ENCODE measurements around the gene MB. TPM values are rescaled to one million over a fixed set of nuclear protein-coding genes. Genes with fewer than 3 reads are reported as not detected.

The MB gene
- total RNA-seq, 1 experiment from 2014 or later = 1.5 TPM

- no peak for TF ChIP-seq ATF3 (IDR thresholded peaks at IDR 0.05)
- TF ChIP-seq FOSL1 (IDR thresholded peaks at IDR 0.05; ENCODE audit: low read depth) = no peak
- no peak for TF ChIP-seq MAX (IDR thresholded peaks at IDR 0.05)
- no peak for TF ChIP-seq SIN3A (IDR thresholded peaks at IDR 0.05; ENCODE audit: low read depth)
- TF ChIP-seq TCF7L2 (IDR thresholded peaks at IDR 0.05; ENCODE audit: borderline replicate concordance, extremely low read depth, insufficient read depth, insufficient read length) = no peak
- no peak for TF ChIP-seq EZH2 (IDR thresholded peaks at IDR 0.05)
- no peak for TF ChIP-seq JUND (IDR thresholded peaks at IDR 0.05)
- no peak for TF ChIP-seq CTCF (IDR thresholded peaks at IDR 0.05 in 2 of 3, conservative IDR thresholded peaks at IDR 0.05 in 1 of 3; ENCODE audit: borderline replicate concordance in 1 of 3, insufficient read depth in 1 of 3, low read depth in 2 of 3, low read length in 2 of 3)
Measured at GRCh38 chr22:35611200-35611890, 5.8 kb downstream of the MB start (continued).

- BruUV-seq (replicated peaks) = no TSS peak
- no peak overlapping the region for H3K4me3 ChIP-seq (replicated peaks in 1 of 2; ENCODE audit: low read depth in 1 of 2, low read length in 2 of 2)
- DNase-seq (ENCODE audit: low read depth, low spot score) = no peak
- CTCF ChIA-PET = no interaction called here
- H3K9me3 ChIP-seq (ENCODE audit: control insufficient read depth in 1 of 2, insufficient read depth in 1 of 2, low read depth in 1 of 2, low read length in 2 of 2) = no peaks in the 10 kb centered on the region
- H4K20me1 ChIP-seq (ENCODE audit: insufficient read depth) = no peaks in the 10 kb centered on the region
- no peaks in the 10 kb centered on the region for H3K9me2 ChIP-seq (ENCODE audit: insufficient read depth)
- H3K4me2 ChIP-seq (ENCODE audit: low read length) = no peak overlapping the region
- no peak for TF ChIP-seq POLR2AphosphoS5 (IDR thresholded peaks at IDR 0.05; ENCODE audit: low read depth, low read length)
- no peak for TF ChIP-seq JUND (IDR thresholded peaks at IDR 0.05)
- no peak for TF ChIP-seq CBX3 (IDR thresholded peaks at IDR 0.05; ENCODE audit: low read depth)
- TF ChIP-seq CEBPB (IDR thresholded peaks at IDR 0.05; ENCODE audit: low read depth) = no peak
- no peak for TF ChIP-seq ZFX (IDR thresholded peaks at IDR 0.05)
- TF ChIP-seq EZH2phosphoT487 (IDR thresholded peaks at IDR 0.05; ENCODE audit: borderline replicate concordance) = no peak
- TF ChIP-seq SP1 (IDR thresholded peaks at IDR 0.05; ENCODE audit: low read depth) = no peak
- TF ChIP-seq POLR2A (IDR thresholded peaks at IDR 0.05; ENCODE audit: borderline replicate concordance, extremely low read depth, insufficient read depth, insufficient read length) = no peak
- TF ChIP-seq FOSL1 (IDR thresholded peaks at IDR 0.05; ENCODE audit: low read depth) = no peak
- no peak for TF ChIP-seq ATF3 (IDR thresholded peaks at IDR 0.05)
- no peak for TF ChIP-seq SIN3A (IDR thresholded peaks at IDR 0.05; ENCODE audit: low read depth)
- TF ChIP-seq YY1 (IDR thresholded peaks at IDR 0.05; ENCODE audit: extremely low read depth, insufficient replicate concordance, low read depth, low read length) = no peak
- no peak for TF ChIP-seq TCF7L2 (IDR thresholded peaks at IDR 0.05; ENCODE audit: borderline replicate concordance, extremely low read depth, insufficient read depth, insufficient read length)
- no peaks in the 10 kb centered on the region for H3K79me2 ChIP-seq (ENCODE audit: insufficient read depth, low read length)
- H3K9ac ChIP-seq (ENCODE audit: low read length) = no peak overlapping the region
- POLR2A ChIA-PET = no interaction called here
- no peak overlapping the region for H3K27ac ChIP-seq (ENCODE audit: low read depth, low read length)
- H3K36me3 ChIP-seq (ENCODE audit: control insufficient read depth in 1 of 2, insufficient read depth in 2 of 2, low read length in 2 of 2) = no peaks in the 10 kb centered on the region
- H3K27me3 ChIP-seq (ENCODE audit: insufficient read depth, low read length) = no peaks in the 10 kb centered on the region
- no peak for ATAC-seq
- no peaks in the 10 kb centered on the region for H3K4me1 ChIP-seq (ENCODE audit: control insufficient read depth in 1 of 2, insufficient read depth in 2 of 2, low read length in 2 of 2)
- H2AFZ ChIP-seq (ENCODE audit: low read depth, low read length, poor library complexity, severe bottlenecking) = no peak overlapping the region
- intact Hi-C loops (cut with micrococcal nuclease) = no loop called here
- RAD21 ChIA-PET (ENCODE audit: low non-redundant PET in 1 of 2, low total read pairs in 2 of 2, uncharacterized antibody in 2 of 2, unreplicated experiment in 2 of 2) = no interaction called here
Measured at GRCh38 chr22:35610741-35611140, 6.4 kb downstream of the MB start.
